GM12891 (cell line): ENCODE results near the gene CMTM6.

ENCODE experiments used
- POLR2A ChIP-seq: IDR thresholded peaks from 2 replicates; pipeline ENCODE4 v1.6.1; 2011; ENCODE audit warnings: low read depth, low read length, control low read depth
- POLR2AphosphoS5 ChIP-seq: IDR thresholded peaks from 2 replicates; pipeline ENCODE4 v1.6.1; 2011; ENCODE audit warnings: low read depth, low read length, control low read depth
- TAF1 ChIP-seq: IDR thresholded peaks from 2 replicates; pipeline ENCODE4 v1.6.1; 2011; ENCODE audit warnings: low read depth, low read length, control low read depth

DNA sequence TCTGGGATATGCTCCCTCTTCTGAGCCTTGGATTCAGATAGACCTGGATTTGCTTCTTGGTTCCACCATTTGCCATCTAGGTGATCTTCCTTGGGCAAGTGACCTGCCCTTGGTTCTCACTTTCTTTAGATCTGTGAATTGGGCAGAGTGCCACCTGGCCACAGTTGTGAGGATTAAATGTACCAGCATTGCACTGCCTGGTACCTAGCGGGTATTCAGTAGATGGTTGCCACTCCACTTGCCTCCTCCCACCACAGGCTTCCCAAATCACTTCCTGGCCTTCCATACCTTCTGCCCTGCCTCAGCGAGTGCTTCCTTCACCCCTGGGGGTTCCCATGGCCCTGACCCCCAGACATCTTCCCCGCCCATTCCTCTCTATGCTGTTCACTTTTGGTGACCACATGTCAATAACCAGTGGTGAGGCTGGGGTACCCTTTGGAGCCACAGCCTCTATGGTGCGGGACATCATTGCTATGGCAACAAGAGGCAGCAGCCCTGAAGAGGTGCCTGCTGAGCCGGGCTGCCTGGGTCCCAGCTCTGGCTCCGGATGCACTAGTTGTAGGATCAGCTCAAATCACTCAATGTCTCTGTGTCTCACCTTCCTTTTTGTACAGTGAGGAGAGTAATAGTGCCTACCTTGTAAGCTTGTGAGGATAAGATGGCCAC lies 70.5 kb downstream of the CMTM6 start:
- TF ChIP-seq POLR2A, result no peak
- no peak for TF ChIP-seq POLR2AphosphoS5
- no peak for TF ChIP-seq TAF1
